PC-9 (cell line): ENCODE results near the gene PPM1H. TPM values are rescaled to one million over a fixed set of nuclear protein-coding genes. Genes with fewer than 3 reads are reported as not detected.
A peak's percentile ranks its signal among the peaks of the same experiment; 100 is the strongest.

Experiments used
- BruUV-seq: library from RNA; stranded (reverse); fragments of 400-500 nt; replicated peaks from 2 replicates; lab custom pipeline; 2021; lab: Mats Ljungman, UMichigan
- CTCF ChIA-PET: fragments of 300-600 bp; sonication (Branson Sonifier 250); formaldehyde crosslinking; loops from one replicate; lab custom pipeline; 2022; ENCODE audit warnings: antibody characterized with exemption; lab: Charles Lee
- POLR2A ChIA-PET: fragments of 300-600 bp; sonication (Branson Sonifier 250); formaldehyde crosslinking; loops from one replicate; lab custom pipeline; 2022; ENCODE audit warnings: antibody characterized with exemption; ENCODE audit not compliant: unreplicated experiment; lab: Charles Lee
- DNase-seq, 2 experiments: peaks; one replicate each; pipeline versions ENCODE4 v3.0.0 to v3.0.0-alpha.2; 2015 to 2022; ENCODE audit warnings: mixed read lengths in 1 of 2
- H2AFZ ChIP-seq: fragments of 200-600 bp; sonication (generic); 2 replicates; pipeline ENCODE4 v1.8.1; 2017; ENCODE audit warnings: antibody characterized with exemption
- H3F3A ChIP-seq: fragments of 200-600 bp; sonication (generic); 2 replicates; pipeline ENCODE4 v1.8.1; 2017; ENCODE audit warnings: antibody characterized with exemption, mild to moderate bottlenecking, low read depth; ENCODE audit not compliant: insufficient read depth
- H3K27ac ChIP-seq: fragments of 200-600 bp; sonication (generic); 2 replicates; pipeline ENCODE4 v1.6.1; 2016; ENCODE audit warnings: mixed run types
- H3K27me3 ChIP-seq: fragments of 200-600 bp; sonication (generic); 2 replicates; pipeline ENCODE4 v1.6.1; 2016; ENCODE audit warnings: low read depth, mixed run types; ENCODE audit not compliant: insufficient read depth
- H3K36me3 ChIP-seq: fragments of 200-600 bp; sonication (generic); 2 replicates; pipeline ENCODE4 v1.6.1; 2016; ENCODE audit warnings: low read depth, mixed run types
- H3K4me1 ChIP-seq: fragments of 200-600 bp; sonication (generic); replicated peaks from 2 replicates; pipeline ENCODE4 v1.6.1; 2016; ENCODE audit warnings: mixed run types; ENCODE audit not compliant: insufficient read depth
- H3K4me2 ChIP-seq: fragments of 200-600 bp; sonication (generic); 2 replicates; pipeline ENCODE4 v1.6.1; 2017; ENCODE audit warnings: mixed run types
- H3K4me3 ChIP-seq: fragments of 200-600 bp; sonication (generic); 2 replicates; pipeline ENCODE4 v1.6.1; 2016; ENCODE audit warnings: mixed run types
- H3K79me2 ChIP-seq: fragments of 200-600 bp; sonication (generic); 2 replicates; pipeline ENCODE4 v1.6.1; 2017; ENCODE audit warnings: low read depth, mixed run types
- H3K9me2 ChIP-seq: fragments of 200-600 bp; sonication (generic); 2 replicates; pipeline ENCODE4 v1.8.1; 2017; ENCODE audit warnings: mild to moderate bottlenecking; ENCODE audit not compliant: insufficient read depth
- H3K9me3 ChIP-seq: fragments of 200-600 bp; sonication (generic); 2 replicates; pipeline ENCODE4 v1.8.1; 2016; ENCODE audit warnings: low read depth; ENCODE audit not compliant: insufficient read depth
- H4K20me1 ChIP-seq: fragments of 200-600 bp; sonication (generic); 2 replicates; pipeline ENCODE4 v1.8.1; 2017; ENCODE audit not compliant: insufficient read depth
- CTCF ChIP-seq: fragments of 200-600 bp; sonication (generic); conservative IDR thresholded peaks from 2 replicates; pipeline ENCODE4 v1.6.1; 2017; ENCODE audit warnings: mixed run types, antibody characterized with exemption, mild to moderate bottlenecking, moderate library complexity
- EZH2 ChIP-seq: fragments of 200-600 bp; sonication (generic); IDR thresholded peaks from 2 replicates; pipeline ENCODE4 v1.8.0; 2017; ENCODE audit warnings: antibody characterized with exemption, low read depth
- intact Hi-C: fragments of 100-400 bp; cut with micrococcal nuclease; formaldehyde crosslinking; loops from one replicate; pipeline ENCODE4 v1.10.0; 2022; ENCODE audit not compliant: unreplicated experiment
- total RNA-seq: library from RNA; stranded (reverse); gene quantifications from 2 replicates; pipeline ENCODE4 v1.2.3, GENCODE V29; 2021

Gene PPM1H
- total RNA-seq, 1 experiment from 2014 or later, result 11.4 TPM

GRCh38 chr12:62841846-62842245 is 93.1 kb downstream of the PPM1H start:
- Histone ChIP-seq H3K9me3 (no peaks in the 10 kb centered on the region; the same call in 1 of the 2 replicates), H3K36me3 (no peaks in the 10 kb centered on the region), H2AFZ (no peak overlapping the region), H3K27me3 (no peaks in the 10 kb centered on the region), H3K9me2 (no peaks in the 10 kb centered on the region), H3K4me2 (no peak overlapping the region), H3K79me2 (peaks cover 4% of the 10 kb centered on the region; the same call in 1 of the 2 replicates), H3K4me1 (no peaks in the 10 kb centered on the region), H3K4me3 (no peak overlapping the region), H3K27ac (no peak overlapping the region), H4K20me1 (no peaks in the 10 kb centered on the region), H3F3A (no peaks in the 10 kb centered on the region)
- TF ChIP-seq EZH2 (no peak), CTCF (no peak)
- ChIA-PET POLR2A (no interaction called here), CTCF (no interaction called here)
- intact Hi-C loops, result no loop called here
- no TSS peak for BruUV-seq
- DNase-seq, result no peak

- no peak for DNase-seq
- intact Hi-C loops, result no loop called here
- H2AFZ ChIP-seq, result no peak overlapping the region
- no peaks in the 10 kb centered on the region for H4K20me1 ChIP-seq
- H3F3A ChIP-seq, result no peaks in the 10 kb centered on the region
- no peaks in the 10 kb centered on the region for H3K4me1 ChIP-seq
- no peak overlapping the region for H3K4me3 ChIP-seq
- H3K79me2 ChIP-seq, result peaks cover 1% of the 10 kb centered on the region; the same call in 1 of the 2 replicates
- POLR2A ChIA-PET, result interaction anchor here (0.7 kb wide), 1 partner anchor 19 kb away, joined by 4 read pairs; no protein-coding TSS in a partner anchor
- H3K9me2 ChIP-seq, result no peaks in the 10 kb centered on the region
- peak overlapping the region; percentile 45 for H3K27ac ChIP-seq
- no peaks in the 10 kb centered on the region for H3K27me3 ChIP-seq
- no peak for TF ChIP-seq CTCF
- no peak for TF ChIP-seq EZH2
- H3K4me2 ChIP-seq, result no peak overlapping the region
- CTCF ChIA-PET, result no interaction called here
- H3K36me3 ChIP-seq, result no peaks in the 10 kb centered on the region
- no TSS peak for BruUV-seq
- H3K9me3 ChIP-seq, result no peaks in the 10 kb centered on the region; the same call in 1 of the 2 replicates
Measured at GRCh38 chr12:62840806-62841205, 94.1 kb downstream of the PPM1H start.

- H3K4me1 ChIP-seq, result no peaks in the 10 kb centered on the region
- H3K4me3 ChIP-seq, result no peak overlapping the region
- no peaks in the 10 kb centered on the region for H3K36me3 ChIP-seq
- peak in 1 of 2 experiments; percentile 79 for DNase-seq
- TF ChIP-seq EZH2, result no peak
- TF ChIP-seq CTCF, result no peak
- POLR2A ChIA-PET, result interaction anchor here (0.7 kb wide), 1 partner anchor 18 kb away, joined by 4 read pairs; no protein-coding TSS in a partner anchor
- H3K9me2 ChIP-seq, result no peaks in the 10 kb centered on the region
- no peaks in the 10 kb centered on the region for H3K27me3 ChIP-seq
- no peaks in the 10 kb centered on the region for H4K20me1 ChIP-seq
- H3K4me2 ChIP-seq, result no peak overlapping the region
- H3K79me2 ChIP-seq, result no peaks in the 10 kb centered on the region
- intact Hi-C loops, result no loop called here
- no peaks in the 10 kb centered on the region for H3F3A ChIP-seq
- BruUV-seq, result no TSS peak
- no peak overlapping the region for H2AFZ ChIP-seq
- H3K9me3 ChIP-seq, result no peaks in the 10 kb centered on the region; the same call in 1 of the 2 replicates
- peak overlapping the region; percentile 45 for H3K27ac ChIP-seq
- CTCF ChIA-PET, result interaction anchor here (0.6 kb wide), 1 partner anchor 400 kb away, joined by 12 read pairs; no protein-coding TSS in a partner anchor
Measured at GRCh38 chr12:62839869-62840660, 94.9 kb downstream of the PPM1H start.
